Endothelial cell of umbilical vein (primary cell): ENCODE results near the gene HEYL. TPM values are rescaled to one million over a fixed set of nuclear protein-coding genes. Genes with fewer than 3 reads are reported as not detected.
A peak's percentile ranks its signal among the peaks of the same experiment; 100 is the strongest.

Experiments used
- BruUV-seq: library from RNA; stranded (reverse); fragments of 400-500 nt; replicated peaks from 2 replicates; lab custom pipeline; 2021; lab: Mats Ljungman, UMichigan
- CTCF ChIA-PET: fragments of 300-600, 350-600 bp; sonication (Branson Sonifier 250); formaldehyde crosslinking; loops from one replicate; lab custom pipeline; 2021; ENCODE audit warnings: antibody characterized with exemption, inconsistent platforms; lab: Charles Lee
- POLR2A ChIA-PET: fragments of 300-600, 350-600 bp; sonication (Branson Sonifier 250); formaldehyde crosslinking; loops from one replicate; lab custom pipeline; 2021; ENCODE audit warnings: antibody characterized with exemption, inconsistent platforms; lab: Charles Lee
- DNase-seq: peaks from one replicate; pipeline ENCODE4 v3.0.0-alpha.2; 2011; ENCODE audit warnings: low read depth, low spot score
- FAIRE-seq: peaks from 2 replicates; lab custom pipeline; 2011; peaks lifted over from hg19 to GRCh38; lab: Jason Lieb, UNC
- H2AFZ ChIP-seq: 2 replicates; pipeline ENCODE4 v1.6.0; 2012; ENCODE audit warnings: low read depth, low read length, control low read depth, inconsistent platforms
- H3K27ac ChIP-seq: 2 replicates; pipeline ENCODE4 v1.5.1; 2011; ENCODE audit warnings: low read depth, mild to moderate bottlenecking, control low read depth, low read length, moderate library complexity; ENCODE audit not compliant: insufficient read depth
- H3K27me3 ChIP-seq, 2 experiments: 2 replicates each; pipeline versions ENCODE4 v1.6.0 to v1.6.1; 2011; ENCODE audit warnings: low read length in 2 of 2, mixed read lengths in 1 of 2; ENCODE audit not compliant: control insufficient read depth in 2 of 2, insufficient read depth in 2 of 2
- H3K36me3 ChIP-seq, 2 experiments: 2 replicates in 1 of 2; 3 replicates in 1 of 2; pipeline ENCODE4 v1.5.1; 2011; ENCODE audit warnings: low read length in 2 of 2, mild to moderate bottlenecking in 1 of 2, moderate library complexity in 1 of 2; ENCODE audit not compliant: control insufficient read depth in 2 of 2, insufficient read depth in 2 of 2; ENCODE audit errors: extremely low read depth in 1 of 2
- H3K4me1 ChIP-seq: 3 replicates; pipeline ENCODE4 v1.5.1; 2011; ENCODE audit warnings: mild to moderate bottlenecking, low read length; ENCODE audit not compliant: control insufficient read depth, insufficient read depth; ENCODE audit errors: extremely low read depth
- H3K4me2 ChIP-seq: 2 replicates; pipeline ENCODE4 v1.6.1; 2011; ENCODE audit warnings: low read length, control low read depth, mixed read lengths; ENCODE audit not compliant: insufficient read depth
- H3K4me3 ChIP-seq, 3 experiments: fragments of 200-600 bp in 1 of 3; sonication (generic), shearing (Covaris generic) in 1 of 3; replicated peaks in 1 of 3; 2 replicates each; pipeline ENCODE4 v1.5.1; 2011 to 2016; ENCODE audit warnings: control low read depth in 3 of 3, low read length in 3 of 3, mild to moderate bottlenecking in 2 of 3, inconsistent platforms in 1 of 3, low read depth in 1 of 3, moderate library complexity in 1 of 3; ENCODE audit not compliant: insufficient read depth in 1 of 3
- H3K79me2 ChIP-seq: 2 replicates; pipeline ENCODE4 v1.6.0; 2012; ENCODE audit warnings: low read length, inconsistent platforms; ENCODE audit not compliant: control insufficient read depth, insufficient read depth
- H3K9ac ChIP-seq: replicated peaks from 2 replicates; pipeline ENCODE3; 2011; ENCODE audit warnings: low read length, control low read depth; ENCODE audit not compliant: insufficient read depth; ENCODE audit errors: extremely low read depth
- H3K9me1 ChIP-seq: replicated peaks from 3 replicates; pipeline ENCODE4 v1.6.0; 2011; ENCODE audit warnings: mild to moderate bottlenecking, low read length; ENCODE audit not compliant: control insufficient read depth, insufficient read depth; ENCODE audit errors: extremely low read depth
- H3K9me3 ChIP-seq: replicated peaks from 2 replicates; pipeline ENCODE4 v1.5.1; 2012; ENCODE audit warnings: low read length, inconsistent platforms; ENCODE audit not compliant: control insufficient read depth, insufficient read depth
- H4K20me1 ChIP-seq: replicated peaks from 2 replicates; pipeline ENCODE3; 2011; ENCODE audit warnings: mild to moderate bottlenecking, low read length; ENCODE audit not compliant: control insufficient read depth, insufficient read depth; ENCODE audit errors: extremely low read depth
- EZH2 ChIP-seq: IDR thresholded peaks from 2 replicates; pipeline ENCODE4 v1.6.1; 2012; ENCODE audit warnings: borderline replicate concordance, low read depth, mild to moderate bottlenecking, moderate library complexity, low read length, inconsistent platforms; ENCODE audit not compliant: severe bottlenecking
- FOS ChIP-seq: IDR thresholded peaks from 2 replicates; pipeline ENCODE4 v1.6.1; 2011; ENCODE audit warnings: mild to moderate bottlenecking, low read length, moderate library complexity, borderline replicate concordance; ENCODE audit not compliant: insufficient read depth
- GATA2 ChIP-seq: IDR thresholded peaks from 2 replicates; pipeline ENCODE4 v1.7.0; 2011; ENCODE audit warnings: low read depth, mild to moderate bottlenecking, moderate library complexity, mixed read lengths, low read length; ENCODE audit not compliant: insufficient read length, insufficient read depth
- JUN ChIP-seq: IDR thresholded peaks from 2 replicates; pipeline ENCODE4 v1.6.1; 2011; ENCODE audit warnings: borderline replicate concordance, low read depth; ENCODE audit not compliant: insufficient read length, insufficient read depth
- MAX ChIP-seq: IDR thresholded peaks from 2 replicates; pipeline ENCODE4 v1.6.1; 2011; ENCODE audit not compliant: insufficient read depth, insufficient read length
- MYC ChIP-seq: IDR thresholded peaks from one replicate; pipeline ENCODE4 v1.6.1; 2011; ENCODE audit warnings: mild to moderate bottlenecking, low read depth, low read length
- POLR2A ChIP-seq: IDR thresholded peaks from 2 replicates; pipeline ENCODE4 v1.6.1; 2012; ENCODE audit warnings: low read depth, mild to moderate bottlenecking, control low read depth, low read length
- POLR2AphosphoS5 ChIP-seq: IDR thresholded peaks from 2 replicates; pipeline ENCODE4 v1.6.1; 2012; ENCODE audit warnings: low read depth, mild to moderate bottlenecking, control low read depth, low read length, moderate library complexity; ENCODE audit not compliant: insufficient read depth
- dilution Hi-C: fragments of 300-500 bp; cut with MboI; formaldehyde crosslinking; loops from one replicate; pipeline ENCODE4 v1.15.0; 2019; ENCODE audit warnings: low sequenced_read_pairs; ENCODE audit not compliant: extremely low pct_ligation_motif_present
- intact Hi-C: fragments of 100-400 bp; cut with micrococcal nuclease; formaldehyde crosslinking; loops from one replicate; pipeline ENCODE4 v1.10.0; 2022
- polyA plus RNA-seq, 4 experiments: library from polyadenylated mRNA; depleted of rRNA in 3 of 4; stranded (reverse) in 3 of 4; unstranded in 1 of 4; fragments of >200 nt; gene quantifications; 2 replicates each; pipeline versions ENCODE4 v1.2.1 to v1.2.3, GENCODE V29; 2011 to 2012; ENCODE audit warnings: missing spikeins in 1 of 4
- total RNA-seq: library from RNA; stranded (reverse); gene quantifications from 2 replicates; pipeline ENCODE4 v1.2.3, GENCODE V29; 2021
- TF ChIP-seq, protein P1 (sequence below), 2 donors: IDR thresholded peaks; 1 replicate in 1 of 2; 2 replicates in 1 of 2; pipeline ENCODE4 v1.5.1; 2011; ENCODE audit warnings: low read length in 2 of 2, mild to moderate bottlenecking in 2 of 2, moderate library complexity in 2 of 2, control low read depth in 1 of 2, inconsistent platforms in 1 of 2, low read depth in 1 of 2; ENCODE audit not compliant: insufficient read depth in 1 of 2; ENCODE audit errors: extremely low read depth in 1 of 2

Gene HEYL
- total and polyA plus RNA-seq, 2 donors (not counting 3 experiments of a cell fraction or from before 2014, with no cell fraction given) = not detected

DNA sequence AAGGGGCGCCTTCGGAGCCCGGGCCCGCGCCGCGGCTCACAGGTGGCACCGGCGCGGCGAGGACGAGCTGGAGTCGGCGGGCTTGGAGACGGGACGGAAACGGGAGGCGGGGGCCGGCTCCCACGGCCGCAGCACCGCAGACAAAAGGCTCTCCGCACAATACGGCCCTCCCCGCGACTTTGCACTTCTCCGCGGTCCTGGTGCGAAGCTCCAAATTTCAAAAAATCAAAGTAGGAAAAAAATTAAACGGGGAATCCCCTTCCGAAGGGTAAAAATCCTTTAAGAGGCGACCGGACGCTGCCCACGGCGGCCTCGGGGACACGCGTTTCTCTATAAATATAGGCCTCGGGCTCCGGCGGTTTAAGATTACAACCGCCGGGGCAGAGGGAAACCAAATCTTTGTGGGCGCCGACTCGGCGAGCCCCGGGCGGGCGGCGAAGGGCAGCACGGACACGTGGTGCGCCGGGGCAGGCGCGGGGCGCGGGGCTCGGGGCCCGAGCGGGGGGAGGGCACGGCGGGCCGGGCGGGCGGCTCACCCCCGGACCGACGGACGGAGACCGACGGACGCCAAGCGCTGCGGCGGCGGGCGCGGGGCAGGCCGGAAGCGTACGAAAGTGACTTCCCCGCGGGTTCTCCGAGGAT lies 63.3 kb downstream of the HEYL start:
- Histone ChIP-seq H3K27ac (peak overlapping the region; percentile 67), H4K20me1 (peaks cover 7% of the 10 kb centered on the region), H3K9ac (peak overlapping the region; percentile 83), H3K4me1 (peaks cover 27% of the 10 kb centered on the region), H3K4me2 (peak overlapping the region; percentile 56), H3K79me2 (peaks cover 54% of the 10 kb centered on the region), H3K4me3 (peak overlapping the region; percentile 5 to 94 (median 74)), H3K9me1 (no peaks in the 10 kb centered on the region), H3K36me3 (peaks cover 10% of the 10 kb centered on the region in 2 experiments), H2AFZ (no peak overlapping the region), H3K9me3 (no peaks in the 10 kb centered on the region), H3K27me3 (no peaks in the 10 kb centered on the region)
- TF ChIP-seq FOS = no peak
- intact Hi-C loops = loop anchor here (5.0 to 10.0 kb wide), 2 partner anchors 584 to 711 kb away; partner anchors contain the start of gene AKIRIN1
- dilution Hi-C loops = no loop called here
- peak; percentile 26 for DNase-seq
- TSS peak; percentile 64 for BruUV-seq
- ChIA-PET POLR2A (no interaction called here), CTCF (interaction anchor here (0.7 to 2.2 kb wide), 6 partner anchors 10 to 550 kb away, joined by 3 to 5 read pairs (median 4); partner anchors contain the start of gene NDUFS5)
- FAIRE-seq = no peak

DNA sequence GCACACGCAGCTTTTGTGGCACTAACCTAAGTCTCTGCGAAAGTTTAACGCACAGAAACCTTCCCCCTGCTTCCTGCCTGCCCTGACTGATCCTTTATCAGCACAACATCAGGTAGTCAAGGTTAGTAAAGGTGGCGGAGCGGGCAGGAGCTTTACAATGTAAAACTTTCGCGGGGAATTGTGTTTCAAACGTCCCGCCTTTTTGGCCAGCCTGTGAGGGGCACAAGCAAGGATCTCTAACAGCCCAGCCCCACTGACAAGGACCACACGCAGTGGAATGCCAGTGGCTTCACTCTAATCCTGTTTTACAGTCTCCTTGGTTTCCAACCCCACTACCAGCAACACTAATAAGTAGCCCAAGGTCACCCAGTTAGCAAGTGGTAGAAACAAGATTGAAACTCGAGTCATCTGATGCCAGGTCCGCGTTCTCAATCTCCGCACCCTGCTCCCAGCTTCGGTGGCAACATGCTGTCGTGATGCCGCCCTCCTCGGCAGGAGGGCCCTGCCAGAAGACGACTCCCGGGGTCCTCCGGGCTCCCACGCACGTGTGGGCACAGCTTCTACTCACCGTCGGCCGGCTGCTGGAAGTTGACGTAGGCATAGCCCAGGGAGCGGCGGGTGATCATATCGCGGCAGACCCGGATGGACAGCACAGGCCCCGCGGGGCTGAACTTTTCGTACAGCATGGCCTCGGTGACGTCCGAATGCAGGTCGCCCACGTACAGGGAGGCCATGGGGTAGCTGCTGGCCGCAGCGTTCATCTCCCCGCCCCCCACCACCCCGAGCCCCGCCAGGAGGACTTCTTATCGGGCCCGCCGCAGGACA lies 64.0 kb downstream of the HEYL start:
- Histone ChIP-seq H3K4me1 (peaks cover 27% of the 10 kb centered on the region), H3K36me3 (peaks cover 17% of the 10 kb centered on the region in 2 experiments), H3K27me3 (no peaks in the 10 kb centered on the region), H3K9me1 (no peaks in the 10 kb centered on the region), H3K4me3 (peak overlapping the region; percentile 5 to 94 (median 80)), H2AFZ (no peak overlapping the region), H3K9ac (peak overlapping the region; percentile 83), H3K79me2 (peaks cover 61% of the 10 kb centered on the region), H3K4me2 (peak overlapping the region; percentile 77), H3K9me3 (no peaks in the 10 kb centered on the region), H3K27ac (peak overlapping the region; percentile 67), H4K20me1 (peaks cover 7% of the 10 kb centered on the region)
- dilution Hi-C loops = no loop called here
- FAIRE-seq = peak; percentile 73
- DNase-seq = peak; percentile 49
- ChIA-PET CTCF (interaction anchor here (0.9 to 2.2 kb wide), 4 partner anchors 23 to 549 kb away, joined by 3 to 5 read pairs (median 4); partner anchors contain the start of gene NDUFS5), POLR2A (interaction anchor here (1.2 kb wide), 1 partner anchor 11 kb away, joined by 3 read pairs; no protein-coding TSS in a partner anchor)
- BruUV-seq = no TSS peak
- intact Hi-C loops = loop anchor here (5.0 to 10.0 kb wide), 2 partner anchors 583 to 711 kb away; partner anchors contain the start of gene AKIRIN1
- TF ChIP-seq MYC (no peak), JUN (no peak), GATA2 (no peak), MAX (no peak), FOS (no peak), POLR2A (no peak), EZH2 (no peak), POLR2AphosphoS5 (no peak)
- TF ChIP-seq, protein P1, sequence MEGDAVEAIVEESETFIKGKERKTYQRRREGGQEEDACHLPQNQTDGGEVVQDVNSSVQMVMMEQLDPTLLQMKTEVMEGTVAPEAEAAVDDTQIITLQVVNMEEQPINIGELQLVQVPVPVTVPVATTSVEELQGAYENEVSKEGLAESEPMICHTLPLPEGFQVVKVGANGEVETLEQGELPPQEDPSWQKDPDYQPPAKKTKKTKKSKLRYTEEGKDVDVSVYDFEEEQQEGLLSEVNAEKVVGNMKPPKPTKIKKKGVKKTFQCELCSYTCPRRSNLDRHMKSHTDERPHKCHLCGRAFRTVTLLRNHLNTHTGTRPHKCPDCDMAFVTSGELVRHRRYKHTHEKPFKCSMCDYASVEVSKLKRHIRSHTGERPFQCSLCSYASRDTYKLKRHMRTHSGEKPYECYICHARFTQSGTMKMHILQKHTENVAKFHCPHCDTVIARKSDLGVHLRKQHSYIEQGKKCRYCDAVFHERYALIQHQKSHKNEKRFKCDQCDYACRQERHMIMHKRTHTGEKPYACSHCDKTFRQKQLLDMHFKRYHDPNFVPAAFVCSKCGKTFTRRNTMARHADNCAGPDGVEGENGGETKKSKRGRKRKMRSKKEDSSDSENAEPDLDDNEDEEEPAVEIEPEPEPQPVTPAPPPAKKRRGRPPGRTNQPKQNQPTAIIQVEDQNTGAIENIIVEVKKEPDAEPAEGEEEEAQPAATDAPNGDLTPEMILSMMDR (IDR thresholded peaks at IDR 0.05; ENCODE audit: extremely low read depth in 1 of 2, insufficient read depth in 1 of 2, low read depth in 1 of 2, low read length in 2 of 2) = no peak
